ENCODE measurements around the gene PDE4D.
"Not testable (repeated sequence)": the region's sequence is repeated elsewhere in the genome, so short reads cannot be mapped to it uniquely, and the experiment has no call there.

PDE4D gene

GRCh38 chr5:59698207-59699178 is 195.0 kb downstream of the PDE4D start:
- DNase-seq (ENCODE audit: low read depth) = no peak

GRCh38 chr5:59694411-59694810 is 199.1 kb downstream of the PDE4D start:
- DNase-seq (ENCODE audit: low read depth) = no peak

GRCh38 chr5:59693492-59694309 is 199.8 kb downstream of the PDE4D start:
- no peak for DNase-seq (ENCODE audit: low read depth)

- DNase-seq (ENCODE audit: low read depth) = no peak
Observed at GRCh38 chr5:59685793-59686192, 207.7 kb downstream of the PDE4D start.

DNA sequence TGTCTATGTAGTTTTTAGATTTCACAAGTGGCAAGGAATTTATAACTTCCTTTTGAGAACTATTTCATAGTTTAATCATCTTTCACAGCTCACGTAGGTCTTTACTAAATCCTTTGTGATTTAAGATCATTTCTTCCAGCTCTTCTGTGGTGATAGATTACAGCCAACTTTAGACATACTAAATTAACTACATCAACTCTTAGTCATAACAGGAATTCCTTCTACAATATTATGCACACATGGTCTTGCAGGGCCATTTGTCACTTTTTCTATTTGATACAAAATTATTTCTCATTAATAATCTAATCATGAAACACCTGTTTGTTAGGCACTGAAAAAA is 208.4 kb downstream of the PDE4D start:
- DNase-seq (ENCODE audit: low read depth) = no peak

GRCh38 chr5:59684388-59685190 is 208.9 kb downstream of the PDE4D start:
- DNase-seq (ENCODE audit: low read depth) = no peak

DNA sequence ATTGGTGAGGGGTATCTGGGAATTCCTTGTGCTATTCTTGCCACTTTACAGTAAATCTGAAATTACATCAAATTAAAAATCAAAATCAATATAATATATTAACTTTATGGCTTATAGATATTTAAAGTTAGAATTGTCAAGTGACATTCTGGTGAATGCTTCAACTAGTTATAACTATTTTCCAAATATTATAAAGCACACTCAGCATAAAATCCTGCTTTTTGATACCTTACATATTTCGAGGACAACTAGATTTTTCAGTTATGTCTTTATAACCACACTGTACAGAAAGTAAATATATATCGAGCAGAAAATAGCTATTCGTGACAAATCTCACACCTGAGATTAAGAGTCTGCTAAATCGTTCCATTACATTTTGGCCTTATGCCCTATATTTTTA is 210.2 kb downstream of the PDE4D start:
- DNase-seq (ENCODE audit: low read depth) = no peak

DNA sequence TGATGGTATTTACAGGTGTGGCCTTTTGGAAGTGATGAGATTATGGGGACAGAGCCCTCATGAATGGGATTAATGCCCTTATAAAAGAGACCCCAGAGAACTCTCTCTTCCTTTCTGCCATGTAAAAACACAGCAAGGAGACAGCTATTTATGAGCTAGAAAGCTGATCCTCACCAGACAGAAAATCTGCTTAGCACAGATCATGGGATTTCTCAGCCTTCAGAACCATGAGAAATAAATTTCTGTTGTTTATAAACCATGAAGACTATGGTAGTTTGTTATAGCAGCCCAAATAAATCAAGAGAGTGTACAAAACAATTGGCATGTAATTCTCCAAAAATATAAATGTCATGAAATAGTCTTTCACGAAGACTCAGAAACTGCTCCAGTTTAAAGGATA is 211.0 kb downstream of the PDE4D start:
- DNase-seq (ENCODE audit: low read depth) = no peak

GRCh38 chr5:59678943-59679342 is 214.6 kb downstream of the PDE4D start:
- no peak for DNase-seq (ENCODE audit: low read depth)

GRCh38 chr5:59674763-59675162 is 218.8 kb downstream of the PDE4D start:
- no peak for DNase-seq (ENCODE audit: low read depth)

DNA sequence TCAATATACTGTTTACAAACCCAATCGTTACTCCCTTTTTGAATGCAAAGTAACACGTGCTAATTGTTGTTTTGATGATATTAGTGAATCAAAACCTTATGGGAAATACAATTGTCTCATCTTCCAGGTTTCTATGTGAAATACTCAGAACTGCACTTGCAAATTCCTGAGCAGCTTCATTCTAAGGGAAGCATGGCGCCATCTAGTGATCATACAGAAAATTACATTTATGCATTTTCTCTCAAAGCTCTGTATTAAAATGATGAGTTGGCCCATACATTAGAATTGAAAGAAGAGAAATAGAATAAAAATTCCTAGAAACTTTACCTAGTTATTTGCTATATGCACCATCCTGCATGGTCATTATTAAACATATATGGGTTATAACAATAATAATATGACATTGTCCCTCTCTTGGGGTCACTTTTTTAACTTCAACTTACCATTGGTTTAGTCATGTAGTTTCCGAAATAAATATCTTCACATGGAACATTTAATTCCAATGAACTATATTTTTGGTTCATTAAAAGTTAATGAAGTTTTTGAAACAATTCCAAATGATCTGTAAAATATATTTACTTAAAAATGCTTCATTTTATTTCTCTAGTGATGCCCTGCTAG is 220.0 kb downstream of the PDE4D start:
- DNase-seq (ENCODE audit: low read depth) = no peak

GRCh38 chr5:59666440-59667068 is 227.0 kb downstream of the PDE4D start:
- no peak for DNase-seq (ENCODE audit: low read depth)

DNA sequence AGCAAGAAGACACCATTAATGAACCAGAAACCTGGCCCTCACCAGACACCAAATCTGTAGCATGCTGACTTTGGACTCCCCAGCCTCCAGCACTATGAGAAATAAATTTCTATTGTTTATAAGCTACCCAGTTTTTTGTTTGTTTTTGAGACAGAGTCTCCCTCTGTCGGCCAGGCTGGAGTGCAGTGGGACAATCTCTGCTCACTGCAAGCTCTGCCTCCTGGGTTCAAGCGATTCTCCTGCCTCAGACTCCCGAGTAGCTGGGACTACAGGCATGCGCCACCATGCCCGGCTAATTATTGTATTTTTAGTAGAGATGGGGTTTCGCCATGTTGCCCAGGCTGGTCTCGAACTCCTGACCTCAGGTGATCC is 227.7 kb downstream of the PDE4D start:
- not testable (repeated sequence) for DNase-seq (ENCODE audit: low read depth)

- DNase-seq (ENCODE audit: low read depth) = no peak
Observed at GRCh38 chr5:59665086-59665831, 228.3 kb downstream of the PDE4D start.

DNA sequence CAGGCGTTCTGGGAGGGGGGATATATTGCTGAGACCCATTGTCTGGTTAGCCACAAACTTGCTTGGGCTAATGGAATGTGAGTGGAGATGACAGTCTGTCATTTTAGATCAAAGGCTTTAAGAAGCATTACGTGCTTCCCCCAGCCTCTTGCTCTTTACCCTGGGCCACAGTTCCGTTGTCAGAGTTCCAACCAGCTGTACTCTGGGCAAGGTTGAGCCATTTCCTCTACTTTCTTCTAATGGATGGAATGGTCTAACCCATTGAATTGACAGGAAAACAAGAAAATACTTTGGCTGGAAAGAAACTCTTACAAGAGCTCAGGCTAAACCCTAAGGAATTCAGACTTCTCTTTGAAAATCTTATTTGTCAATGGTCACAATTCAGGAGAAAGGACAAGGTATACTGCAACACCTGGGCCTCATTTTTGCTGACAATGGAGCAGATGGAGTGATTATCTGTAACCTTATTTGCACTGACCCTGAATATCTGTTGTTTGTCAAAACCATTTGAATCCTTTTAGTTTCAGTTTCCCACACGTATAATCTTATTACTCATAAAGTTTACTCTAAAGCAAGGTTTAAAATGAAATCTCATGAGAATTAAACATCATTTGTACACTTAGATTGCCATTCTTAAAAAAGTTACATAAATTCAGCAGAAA is 231.4 kb downstream of the PDE4D start:
- no peak for DNase-seq (ENCODE audit: low read depth)

GRCh38 chr5:59661311-59661710 is 232.2 kb downstream of the PDE4D start:
- no peak for DNase-seq (ENCODE audit: low read depth)

- DNase-seq (ENCODE audit: low read depth) = no peak
Observed at GRCh38 chr5:59660737-59661136, 232.8 kb downstream of the PDE4D start.

DNA sequence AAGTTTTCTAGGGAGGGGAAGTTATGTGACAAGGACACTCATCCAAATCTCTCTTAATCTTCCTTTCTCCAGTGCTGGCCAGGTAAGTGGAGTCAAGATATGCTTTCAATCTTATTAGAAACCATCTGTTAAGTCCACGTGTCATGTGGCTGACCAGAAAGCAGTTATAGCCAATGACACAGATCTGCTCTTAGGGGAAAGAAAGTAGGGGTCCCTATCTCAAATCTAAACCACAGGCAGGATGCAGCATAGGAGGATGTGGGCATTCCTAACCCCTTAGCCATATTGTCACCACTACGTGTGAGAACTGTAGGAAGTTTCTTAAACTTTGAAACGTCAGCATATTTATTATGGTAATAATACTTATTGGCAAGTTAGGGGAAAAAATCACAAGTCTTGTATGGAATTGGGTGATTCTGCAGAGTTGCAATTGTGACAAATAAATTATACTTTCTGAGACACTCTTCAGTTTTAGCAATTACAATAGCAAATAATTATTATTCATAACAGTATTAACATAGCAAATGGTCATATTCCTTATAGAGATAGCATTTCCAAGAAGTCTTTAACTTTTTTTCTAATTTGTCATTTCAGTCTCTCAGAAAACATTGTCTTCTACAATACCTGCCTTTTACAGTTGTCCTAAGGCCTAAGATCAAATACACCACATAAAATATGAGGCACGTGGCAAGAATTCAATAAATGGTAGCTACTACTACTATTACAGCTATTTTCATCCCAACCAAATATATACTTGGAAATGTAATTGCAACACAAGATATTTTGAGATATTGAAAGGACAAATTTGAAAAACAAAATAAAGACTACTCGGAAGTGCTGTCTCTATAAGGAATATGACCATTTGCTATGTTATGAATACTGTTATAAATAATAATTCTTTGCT is 236.9 kb downstream of the PDE4D start:
- DNase-seq (ENCODE audit: low read depth) = no peak

- no peak for DNase-seq (ENCODE audit: low read depth)
Observed at GRCh38 chr5:59655693-59656309, 237.7 kb downstream of the PDE4D start.
